Globus pallidus (tissue), 1 donor: Measurements from ENCODE around the gene SEC22A.

Experiments used
- DNase-seq: peaks from one replicate; pipeline ENCODE4 v3.0.0-alpha.2; 2015; ENCODE audit warnings: low spot score

Gene SEC22A

DNA sequence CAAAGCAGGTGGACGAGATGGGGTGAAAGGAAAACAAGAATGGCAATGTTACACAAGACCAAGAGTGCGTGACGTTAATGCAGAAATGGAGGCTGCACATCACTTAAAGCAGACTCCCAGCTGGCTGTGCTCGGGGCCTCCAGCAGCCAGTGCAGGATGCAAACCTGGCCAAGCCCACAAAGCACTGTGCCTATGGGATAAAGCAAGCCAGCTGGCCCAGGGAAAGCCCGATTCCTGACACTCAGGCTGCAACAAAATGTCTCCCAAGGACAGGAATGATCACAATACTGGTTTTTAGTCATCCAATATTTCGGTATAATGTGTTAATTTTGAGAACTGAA lies 86.2 kb downstream of the SEC22A start:
- no peak for DNase-seq

DNA sequence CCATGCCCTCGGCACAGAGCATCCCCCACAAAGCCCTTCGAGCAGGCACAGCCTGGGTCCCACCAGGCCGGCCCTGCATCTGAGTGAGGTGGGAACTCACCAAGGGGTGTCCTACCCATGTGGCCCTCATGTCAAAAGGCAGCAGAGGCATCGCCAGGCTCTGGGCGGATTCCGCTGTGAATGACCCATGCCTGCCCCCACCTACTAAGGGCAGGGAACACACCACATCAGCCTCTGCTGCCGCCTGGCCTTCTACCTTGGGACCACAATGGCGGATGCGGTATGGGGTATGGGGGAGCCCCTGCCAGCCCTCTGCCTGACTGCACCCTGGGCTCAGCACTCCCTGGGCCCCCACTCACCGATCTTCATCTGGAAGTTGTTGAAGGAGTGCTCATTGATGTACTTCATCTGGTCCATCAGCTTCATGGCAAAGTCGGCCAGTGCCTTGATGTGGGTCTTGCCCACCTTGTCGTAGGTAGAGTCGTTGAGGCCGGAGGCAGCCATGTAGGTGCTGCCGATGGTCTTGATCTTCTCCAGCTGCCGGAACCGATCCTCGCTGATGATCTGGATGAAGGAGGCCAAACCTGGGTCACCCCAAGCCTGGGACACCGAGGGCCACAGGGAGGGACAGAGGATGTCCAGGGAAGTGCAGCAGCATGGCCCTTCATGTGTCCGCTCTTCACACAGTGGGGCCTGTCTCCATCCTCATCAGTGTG lies 87.8 kb downstream of the SEC22A start:
- DNase-seq = no peak

DNA sequence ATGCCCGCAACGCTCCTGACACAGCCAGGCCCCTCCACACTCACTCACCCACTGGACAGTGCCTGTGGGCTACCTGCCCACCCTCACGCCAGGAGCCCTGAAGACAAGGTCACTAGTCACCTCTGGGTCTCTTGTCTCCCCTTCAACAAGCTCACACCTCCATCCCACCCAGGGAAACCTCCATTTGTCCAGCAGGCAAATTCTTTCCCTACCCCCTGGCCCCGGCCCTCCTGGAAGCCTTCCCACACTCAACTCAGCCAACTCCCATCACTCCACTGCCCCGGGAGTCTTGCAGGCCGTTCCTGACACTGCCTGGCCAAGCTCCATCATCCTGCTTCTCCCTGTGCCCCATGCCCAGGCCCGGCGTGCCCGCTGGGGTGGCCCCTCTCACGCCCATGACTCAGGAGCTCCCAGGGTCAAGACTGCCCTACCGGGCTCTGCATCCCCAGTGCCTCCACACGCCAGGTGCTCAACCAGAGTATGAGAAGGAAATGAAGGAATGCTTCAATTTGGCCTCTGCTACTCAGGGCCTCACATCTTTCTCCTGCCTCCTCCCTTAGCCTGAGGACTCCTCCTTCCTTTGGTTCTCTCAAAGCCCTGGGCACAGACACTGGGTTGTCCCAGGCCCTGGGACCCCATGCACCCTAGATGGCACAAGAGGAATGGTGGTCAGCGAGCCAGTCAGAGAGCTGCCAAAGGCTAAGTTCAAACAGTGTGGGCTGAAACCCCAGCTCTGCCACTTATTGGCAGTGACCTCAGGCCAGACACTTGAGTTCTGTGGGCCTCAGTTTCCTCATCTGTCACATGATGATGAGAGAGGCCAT lies 88.6 kb downstream of the SEC22A start:
- no peak for DNase-seq

DNA sequence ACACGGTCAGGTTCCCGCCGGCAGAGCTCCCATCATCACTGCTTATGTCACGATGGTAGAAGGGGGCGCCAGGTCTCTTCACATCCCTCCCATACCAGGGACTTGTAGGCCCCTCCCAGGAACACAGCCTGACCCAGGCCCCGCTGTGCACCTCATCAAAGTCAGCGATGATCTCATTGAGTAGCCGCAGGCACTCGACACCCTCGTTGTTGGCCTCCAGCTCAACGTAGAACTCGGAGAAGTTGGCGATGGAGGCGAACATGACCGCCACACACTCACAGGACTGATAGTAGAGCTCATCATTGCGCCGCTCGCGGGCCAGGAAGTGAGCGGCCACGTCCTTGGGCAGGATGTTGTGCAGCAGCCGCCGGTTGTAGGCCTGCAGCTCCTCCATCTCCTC lies 89.2 kb downstream of the SEC22A start:
- no peak for DNase-seq

DNA sequence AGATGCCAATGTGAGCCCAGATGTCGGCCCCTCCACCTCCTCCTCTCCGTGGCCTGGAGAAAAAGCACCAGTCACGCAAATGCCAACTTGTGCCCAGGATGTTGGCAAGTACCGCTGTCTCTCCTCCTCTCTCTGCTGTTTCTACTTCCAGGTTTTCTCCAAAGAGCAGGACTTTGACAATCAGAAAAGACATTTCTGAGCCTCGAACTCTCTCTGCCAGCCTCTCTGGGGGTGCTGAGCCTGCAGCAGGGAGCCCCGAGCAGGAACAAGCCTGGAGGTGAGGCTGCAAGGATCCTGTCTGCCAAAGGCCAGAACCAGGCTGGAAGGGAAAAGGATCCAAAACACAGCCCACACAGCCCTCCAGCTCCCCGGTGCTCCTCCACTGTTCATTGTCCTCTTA lies 89.7 kb downstream of the SEC22A start:
- DNase-seq = no peak

DNA sequence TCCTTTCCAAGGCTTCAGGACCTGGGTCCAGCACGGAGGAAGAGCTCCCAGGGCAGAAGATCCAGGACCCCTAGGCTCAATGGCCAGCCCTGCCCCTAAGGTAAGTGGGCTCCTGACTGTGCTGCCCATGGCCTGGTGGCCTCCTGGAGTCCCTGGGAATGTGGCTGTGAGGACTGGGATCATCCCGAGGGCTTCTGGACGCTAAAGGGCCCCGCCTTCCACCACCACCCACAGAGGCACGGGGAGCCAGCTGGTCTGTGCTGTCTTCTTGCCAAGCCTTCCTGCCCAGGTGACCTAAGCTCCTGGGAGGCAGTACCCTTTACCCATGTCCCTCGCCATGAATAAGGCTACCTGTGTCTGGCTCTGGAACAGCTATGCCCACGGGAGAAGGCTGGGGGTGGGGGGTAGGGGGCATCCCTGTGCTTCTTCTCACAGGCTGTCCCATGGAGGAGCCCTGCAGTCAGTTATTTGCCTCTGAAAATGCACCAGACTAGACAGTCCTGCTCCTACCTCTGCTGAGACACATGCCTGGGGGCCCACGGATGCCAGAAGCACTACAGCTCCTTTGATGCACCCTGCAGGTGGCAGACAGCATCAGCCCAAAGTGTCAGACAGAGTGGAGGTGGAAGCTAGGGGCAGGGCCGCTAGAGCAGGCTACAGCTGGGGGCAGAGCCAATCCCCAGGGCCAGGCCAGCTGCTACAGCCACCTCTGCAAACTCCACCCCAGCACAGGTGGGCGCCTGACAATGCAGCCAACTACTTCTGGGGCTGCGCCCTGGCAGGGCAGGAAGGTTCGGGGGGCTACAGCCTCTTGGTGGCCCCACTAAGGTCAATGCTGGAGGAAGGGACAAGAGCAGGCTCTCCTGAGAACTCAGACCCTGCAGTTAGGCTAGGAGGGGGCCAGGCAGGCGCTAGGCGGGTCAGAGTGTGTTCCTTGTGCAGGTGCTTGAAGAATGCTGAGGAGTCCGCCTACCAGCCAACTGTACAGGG lies 90.9 kb downstream of the SEC22A start:
- no peak for DNase-seq

DNA sequence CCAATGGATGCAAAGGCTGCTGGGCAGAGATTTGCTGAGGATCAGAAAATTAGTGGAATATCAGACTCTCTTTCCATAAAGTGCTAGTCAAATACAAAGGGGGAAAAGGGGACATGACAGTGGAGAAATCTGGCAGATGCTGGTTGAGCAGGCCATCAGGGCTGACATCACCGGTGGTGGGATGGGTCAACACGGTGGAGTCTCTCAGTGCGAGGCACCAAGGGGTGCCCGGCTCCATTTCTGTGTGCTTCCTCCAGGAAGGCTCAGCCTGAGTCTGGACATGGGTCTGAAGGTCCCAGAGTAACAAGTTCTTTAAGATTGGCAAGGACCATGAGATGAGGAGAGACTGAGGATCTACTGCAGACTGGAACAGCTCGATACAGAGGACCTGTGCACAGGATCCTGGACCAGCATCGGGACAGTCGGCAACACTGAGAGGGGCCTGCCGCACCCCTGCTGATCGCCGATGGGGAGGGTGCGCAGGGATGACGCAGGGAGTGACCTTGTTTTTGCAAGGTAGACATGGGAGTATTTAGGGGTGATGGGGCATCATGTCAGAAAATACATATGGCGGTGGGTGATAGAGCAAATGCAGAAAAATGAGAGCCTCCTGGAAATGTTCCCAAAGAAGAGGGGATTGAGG lies 92.7 kb downstream of the SEC22A start:
- no peak for DNase-seq

DNA sequence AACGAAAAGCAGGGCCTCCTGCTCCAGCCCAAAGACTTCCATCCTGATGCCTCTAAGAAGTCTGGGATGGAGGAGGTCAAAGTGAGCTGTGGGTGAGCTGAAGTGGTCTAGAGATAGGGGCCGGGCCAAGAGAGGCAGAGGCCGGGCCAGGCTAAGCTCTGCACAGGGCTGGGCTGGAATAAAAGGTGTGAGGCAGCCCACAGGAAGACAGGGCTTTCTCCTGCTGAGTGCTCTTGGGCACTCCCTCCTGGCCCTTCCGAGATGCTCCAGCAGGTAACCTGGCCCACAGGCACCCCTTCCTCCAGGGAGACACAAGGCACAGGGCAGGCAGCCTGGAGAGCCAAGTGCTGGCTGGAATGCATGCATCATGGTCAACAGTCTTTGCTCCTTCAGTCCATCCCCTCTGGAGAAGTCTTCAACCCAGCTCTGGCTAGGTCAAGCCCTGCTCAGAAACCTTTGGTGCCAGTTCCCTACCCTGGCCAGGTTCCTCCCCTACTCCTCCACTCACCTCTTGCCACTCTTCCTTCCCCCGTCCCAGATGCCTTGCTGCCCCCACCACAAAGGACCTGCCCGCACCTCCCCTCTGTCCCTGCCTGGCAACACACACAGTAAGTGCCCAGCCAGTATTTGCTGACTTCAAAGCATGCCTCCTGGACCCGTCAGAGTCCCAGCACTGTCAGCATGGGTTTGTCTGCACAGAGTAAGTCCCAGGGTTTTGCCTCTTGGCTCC lies 93.6 kb downstream of the SEC22A start:
- no peak for DNase-seq

DNA sequence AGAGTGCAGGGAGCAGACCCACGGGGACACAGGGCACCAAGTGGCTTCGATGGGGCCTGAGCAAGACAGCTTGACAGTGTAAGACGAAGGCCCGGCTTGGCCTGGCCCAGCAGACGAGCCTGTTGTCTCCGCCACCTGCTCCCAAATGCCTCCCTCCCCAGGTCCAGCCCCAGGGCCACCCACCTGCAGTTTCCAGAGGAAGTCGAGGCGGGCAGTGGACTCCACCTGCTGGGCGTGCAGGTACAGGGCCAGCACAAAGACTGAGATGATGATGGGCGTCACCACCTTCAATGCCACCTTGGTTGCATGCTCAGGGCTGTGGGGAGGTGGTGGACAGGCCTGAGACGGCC lies 94.1 kb downstream of the SEC22A start:
- no peak for DNase-seq

DNA sequence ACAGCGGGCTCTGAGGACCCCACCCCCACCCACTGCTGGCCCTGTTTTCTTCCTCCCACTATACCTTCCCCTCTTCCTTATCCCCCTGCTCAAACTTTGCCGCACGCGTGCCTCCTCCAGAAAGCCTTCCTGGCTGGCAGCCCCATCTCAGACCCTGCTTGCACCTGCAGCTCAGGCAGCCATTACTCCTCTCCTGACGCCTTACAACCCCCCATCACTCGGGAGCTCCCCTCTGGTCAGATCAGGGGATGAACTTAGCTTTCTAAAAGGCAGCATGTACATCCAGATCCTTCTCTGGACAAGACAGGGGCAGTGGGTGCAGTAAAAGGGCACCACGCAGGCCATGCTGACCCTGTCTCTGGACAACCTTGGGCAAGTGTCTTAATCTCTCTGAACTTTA lies 94.5 kb downstream of the SEC22A start:
- DNase-seq = no peak

DNA sequence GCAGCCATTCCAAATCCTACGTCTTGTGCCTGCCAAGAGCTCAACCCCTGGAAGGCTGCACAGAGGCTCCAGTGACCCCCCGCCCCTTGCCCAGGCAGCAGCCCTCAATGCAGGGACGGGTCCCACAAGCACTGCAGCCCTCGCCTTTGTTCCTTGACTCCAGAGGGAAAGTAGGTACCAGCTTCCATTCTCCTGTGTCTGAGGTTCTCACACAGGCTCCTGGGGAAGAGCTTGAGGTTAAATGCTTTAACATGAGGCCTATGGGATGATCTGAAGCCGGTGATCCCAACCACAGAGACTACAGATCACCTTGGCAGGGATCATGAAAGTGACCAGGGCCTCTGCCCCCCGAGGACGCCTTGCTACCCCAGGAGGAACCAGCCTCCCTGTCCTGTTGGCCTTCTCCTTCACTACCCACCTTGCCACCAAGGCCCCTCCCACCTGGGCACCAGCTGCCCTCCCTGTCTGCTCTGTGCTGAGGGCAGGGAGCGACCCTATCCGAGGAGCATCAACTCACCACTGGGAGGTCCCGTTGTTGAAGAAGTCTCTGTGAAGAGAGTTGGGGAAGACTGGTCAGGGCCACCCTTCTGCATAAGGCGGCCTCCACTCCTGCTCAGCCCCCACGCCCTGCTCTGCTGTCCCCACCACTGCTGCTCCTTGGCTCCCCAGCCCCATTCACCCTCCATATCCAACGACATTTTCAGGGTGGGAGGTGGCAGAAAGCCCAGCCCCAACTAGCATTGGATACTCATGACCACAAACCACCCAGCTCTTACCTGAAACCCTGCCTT lies 95.3 kb downstream of the SEC22A start:
- no peak for DNase-seq

DNA sequence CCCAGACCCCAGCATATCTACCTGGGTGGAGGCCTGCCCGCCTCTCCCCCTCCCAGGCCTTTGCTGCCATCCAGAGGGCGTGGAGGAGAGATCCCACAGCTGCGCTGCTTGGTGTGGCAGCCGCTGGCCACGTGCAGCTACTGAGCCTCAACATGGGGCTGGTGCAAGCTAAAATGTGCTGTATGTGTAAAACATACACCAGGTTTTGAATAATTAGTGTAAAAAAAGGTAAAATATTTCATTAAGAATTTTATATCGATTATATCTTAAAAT lies 95.8 kb downstream of the SEC22A start:
- DNase-seq = no peak

DNA sequence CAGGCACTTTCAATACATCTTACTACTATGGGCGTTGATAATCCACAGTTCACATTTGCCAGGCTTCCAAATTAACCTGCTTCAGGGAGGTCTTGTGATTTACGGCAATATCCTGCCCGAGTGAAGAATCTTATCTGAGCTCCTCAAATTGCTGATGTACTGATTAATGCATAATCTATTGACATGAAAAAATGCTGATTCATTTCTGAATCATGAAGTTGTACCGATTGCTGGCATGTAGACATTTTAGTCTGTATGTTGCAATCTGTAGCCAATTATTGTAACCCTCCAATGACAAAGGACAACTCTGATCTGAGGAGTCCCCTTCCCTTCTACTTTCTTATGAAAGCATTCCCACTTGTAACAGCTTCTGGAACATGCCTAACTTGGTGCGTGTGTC lies 97.2 kb downstream of the SEC22A start:
- DNase-seq = no peak

DNA sequence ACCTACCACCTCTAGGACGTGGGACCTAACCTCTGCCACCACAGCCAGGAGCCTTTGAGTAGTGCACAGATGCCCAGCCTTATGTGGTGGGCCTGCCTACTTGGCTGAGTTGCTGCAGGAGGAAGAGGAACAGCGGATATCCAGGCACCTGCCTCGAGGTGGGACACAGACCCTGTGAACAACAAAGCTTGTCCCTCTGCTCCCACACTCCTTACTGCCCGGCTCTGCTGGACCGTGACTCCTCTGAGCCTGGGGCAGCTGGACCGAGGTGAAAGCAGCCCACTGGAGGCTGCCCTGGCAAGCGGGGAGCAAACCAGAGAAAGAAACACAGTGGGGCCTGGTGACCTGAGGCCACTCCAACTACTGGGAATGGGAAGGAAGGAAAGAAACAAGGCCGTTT lies 97.8 kb downstream of the SEC22A start:
- DNase-seq = no peak

DNA sequence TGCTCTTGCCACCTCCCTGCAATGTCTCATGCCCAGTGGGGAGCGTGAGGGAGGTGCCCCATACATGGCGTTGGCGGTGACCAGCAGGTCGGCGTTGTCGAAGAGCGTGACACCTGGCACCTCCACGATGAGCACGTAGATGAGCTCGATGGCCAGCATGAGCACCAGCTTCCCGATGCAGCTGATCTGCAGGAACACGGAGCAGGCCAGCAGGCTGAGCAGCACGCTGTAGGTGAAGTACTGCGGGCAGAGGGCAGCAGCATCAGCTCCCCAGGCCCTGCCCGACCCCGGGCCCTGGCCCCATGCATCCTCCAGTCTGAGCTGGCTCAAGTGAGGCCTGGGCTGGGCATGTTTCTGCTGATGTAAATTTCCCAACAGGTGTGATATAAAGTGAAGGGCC lies 98.3 kb downstream of the SEC22A start:
- no peak for DNase-seq

DNA sequence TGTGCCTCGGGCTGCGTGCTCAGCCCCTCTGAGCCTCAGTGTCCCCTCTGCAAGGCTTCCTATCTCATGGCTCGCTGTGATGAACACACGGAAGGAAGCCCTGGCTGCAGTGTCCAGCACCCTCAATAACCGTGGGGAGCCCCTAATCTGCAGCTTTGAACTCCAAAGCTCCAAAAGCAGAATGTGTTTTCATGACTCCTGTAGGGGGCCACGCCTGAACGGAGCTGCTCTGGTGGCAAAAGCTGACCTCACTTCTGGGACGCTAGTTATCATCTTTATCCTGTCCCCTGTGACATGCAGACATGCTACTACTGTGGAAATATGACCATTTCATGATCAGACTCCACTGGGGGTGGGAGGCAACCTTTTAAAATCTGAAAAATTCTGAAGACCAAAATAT lies 98.8 kb downstream of the SEC22A start:
- no peak for DNase-seq

DNA sequence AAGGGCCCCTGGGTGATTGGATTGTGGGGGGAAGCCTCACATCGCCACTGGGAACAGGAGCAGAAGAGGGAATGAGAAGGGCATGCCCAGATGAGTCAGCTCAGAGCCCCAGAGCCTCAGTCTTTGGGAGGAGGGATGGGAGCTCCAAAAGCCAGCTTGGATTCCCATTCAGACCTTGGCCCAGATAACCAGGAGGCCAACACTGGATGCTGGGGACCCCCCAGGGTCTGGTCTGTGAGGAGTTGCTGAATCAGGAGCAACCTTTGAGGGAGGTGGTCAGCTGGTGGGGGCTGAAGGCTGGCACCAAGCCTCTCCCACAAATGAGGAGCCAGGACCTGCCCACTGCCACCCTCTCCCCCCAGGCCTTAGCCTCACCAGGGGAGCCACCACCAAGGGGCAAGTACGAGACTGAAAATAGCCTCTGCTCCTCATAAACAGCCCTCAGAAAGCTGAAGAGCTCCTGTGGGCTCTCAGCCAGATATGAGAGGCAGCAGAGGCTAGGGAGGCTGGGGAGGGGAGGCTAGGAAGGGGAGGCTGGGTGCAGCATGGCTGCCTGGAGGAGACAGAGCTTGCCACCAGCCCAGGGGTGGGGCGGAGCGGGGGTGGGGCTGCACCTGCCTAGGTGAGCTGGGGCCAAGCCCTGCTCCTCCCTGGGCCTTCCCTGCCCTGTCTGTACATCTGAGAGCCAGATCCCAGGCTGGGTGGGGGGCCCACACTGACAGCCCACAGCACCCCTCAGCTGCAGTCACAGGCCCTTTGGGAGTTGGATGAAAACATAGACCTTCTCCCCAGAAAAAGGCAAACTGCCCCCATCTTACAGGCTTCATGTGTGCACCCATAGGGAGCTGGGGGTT lies 99.8 kb downstream of the SEC22A start:
- DNase-seq = no peak

DNA sequence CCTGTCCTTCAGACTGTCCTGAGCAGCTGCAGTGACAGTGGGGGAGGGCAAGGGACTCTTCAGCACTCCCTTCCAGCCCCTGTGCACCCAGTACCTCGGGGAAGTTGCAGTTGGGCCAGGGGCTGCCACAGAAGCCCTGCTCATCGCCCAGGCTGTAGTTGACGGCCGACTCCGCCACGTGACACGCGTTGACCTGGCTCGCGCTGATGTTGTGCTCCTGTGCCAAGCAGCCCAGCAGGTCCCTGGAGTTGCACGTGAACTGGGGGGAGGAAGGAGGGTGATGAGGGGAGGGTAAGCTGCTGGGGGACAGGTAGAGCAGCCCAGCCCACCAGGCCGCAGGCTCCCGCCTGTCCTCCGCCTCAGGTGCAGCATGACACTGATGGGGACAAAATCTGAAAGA lies 101.2 kb downstream of the SEC22A start:
- no peak for DNase-seq

DNA sequence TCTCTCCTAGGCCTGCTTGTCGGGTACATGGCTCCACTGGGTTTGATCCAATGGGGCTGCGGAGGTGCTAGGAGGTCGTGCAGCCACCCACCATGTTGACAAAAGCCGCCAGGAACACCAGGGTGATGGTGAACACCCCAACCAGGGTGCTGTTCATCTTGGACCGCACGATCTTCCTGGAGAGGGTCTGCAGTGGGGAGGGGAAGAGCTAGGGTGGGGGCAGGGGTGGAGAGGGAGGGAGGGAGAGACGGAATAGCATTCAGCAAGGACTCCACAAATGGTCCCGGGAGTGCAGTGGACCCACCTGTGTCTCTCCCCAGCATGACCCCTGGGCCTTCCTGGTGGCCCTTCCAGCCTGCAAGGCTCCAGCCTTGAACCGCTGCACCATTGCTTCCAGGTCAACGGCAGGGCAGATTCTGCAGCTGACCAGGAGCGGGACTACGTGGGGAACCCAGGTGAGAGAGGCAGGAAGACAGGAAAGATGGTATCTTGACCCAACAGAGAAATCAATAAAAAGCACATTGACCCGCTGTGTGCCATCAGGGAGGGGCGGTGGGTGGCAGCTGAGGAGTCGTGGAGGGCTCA lies 102.3 kb downstream of the SEC22A start:
- no peak for DNase-seq

DNA sequence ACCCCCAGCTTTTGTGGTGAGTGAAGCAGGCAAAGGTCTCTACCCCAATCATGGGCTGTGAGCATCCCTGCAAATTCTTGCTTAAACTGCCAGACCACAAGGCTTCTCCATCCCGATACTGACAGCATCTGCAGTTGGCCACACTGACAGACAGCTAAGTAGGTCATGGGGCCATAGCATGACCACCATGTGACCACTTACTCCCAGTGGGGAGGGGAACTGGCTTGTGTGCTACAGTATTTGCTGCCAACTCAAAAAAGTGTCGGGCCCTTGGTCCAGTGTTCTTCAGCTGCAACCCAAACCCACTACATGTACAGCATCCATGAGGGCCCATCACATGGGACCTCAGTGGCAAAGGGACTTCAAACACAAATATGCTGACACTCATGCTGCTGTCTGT lies 103.4 kb downstream of the SEC22A start:
- DNase-seq = peak; percentile 35
